ENCODE results near the gene GUCY1B1. TPM values are rescaled to one million over a fixed set of nuclear protein-coding genes. Genes with fewer than 3 reads are reported as not detected.

Gene GUCY1B1
- total and polyA plus RNA-seq, 3 donors from 2014 or later = 4.3 to 7.6 (median 4.7) TPM

GRCh38 chr4:155842080-155842479 lies 83.3 kb downstream of the GUCY1B1 start:
- DNase-seq = no peak
- no peak overlapping the region for H3K4me3 ChIP-seq
- H3K27ac ChIP-seq = no peak overlapping the region
- no peaks in the 10 kb centered on the region for H3K27me3 ChIP-seq
- TF ChIP-seq POLR2A (IDR thresholded peaks at IDR 0.05) (no peak), CTCF (IDR thresholded peaks at IDR 0.05) (no peak)
- no peaks in the 10 kb centered on the region for H3K36me3 ChIP-seq (ENCODE audit: low read depth, missing control alignments)
- intact Hi-C loops (cut with DNase I; ENCODE audit: low total_unique reads) = no loop called here
- no peaks in the 10 kb centered on the region for H3K9me3 ChIP-seq
- no peaks in the 10 kb centered on the region for H3K4me1 ChIP-seq

GRCh38 chr4:155846929-155847328 lies 88.1 kb downstream of the GUCY1B1 start:
- intact Hi-C loops (cut with DNase I; ENCODE audit: low total_unique reads) = no loop called here
- Histone ChIP-seq H3K27me3 (no peaks in the 10 kb centered on the region), H3K36me3 (ENCODE audit: low read depth, missing control alignments) (no peaks in the 10 kb centered on the region), H3K27ac (no peak overlapping the region), H3K4me3 (no peak overlapping the region), H3K9me3 (no peaks in the 10 kb centered on the region), H3K4me1 (no peaks in the 10 kb centered on the region)
- DNase-seq = no peak
- no peak for TF ChIP-seq CTCF (IDR thresholded peaks at IDR 0.05)
- TF ChIP-seq POLR2A (IDR thresholded peaks at IDR 0.05) = no peak

- Histone ChIP-seq H3K9me3 (no peaks in the 10 kb centered on the region), H3K4me1 (no peaks in the 10 kb centered on the region), H3K27ac (no peak overlapping the region), H3K36me3 (ENCODE audit: low read depth, missing control alignments) (no peaks in the 10 kb centered on the region), H3K4me3 (no peak overlapping the region), H3K27me3 (no peaks in the 10 kb centered on the region)
- intact Hi-C loops (cut with DNase I; ENCODE audit: low total_unique reads) = no loop called here
- WGBS, 2 donors = 59 to 80% methylated on average over 4 of the region's 4 CpGs
- no peak for DNase-seq
- TF ChIP-seq POLR2A (IDR thresholded peaks at IDR 0.05) = no peak
- TF ChIP-seq CTCF (IDR thresholded peaks at IDR 0.05) = no peak
Observed at GRCh38 chr4:155849042-155849441, 90.2 kb downstream of the GUCY1B1 start.

GRCh38 chr4:155853189-155853588 lies 94.4 kb downstream of the GUCY1B1 start:
- H3K4me3 ChIP-seq = no peak overlapping the region
- DNase-seq = no peak
- no peaks in the 10 kb centered on the region for H3K36me3 ChIP-seq (ENCODE audit: low read depth, missing control alignments)
- no peaks in the 10 kb centered on the region for H3K27me3 ChIP-seq
- no peaks in the 10 kb centered on the region for H3K9me3 ChIP-seq
- 90 to 98% methylated on average over 3 of the region's 3 CpGs for WGBS, 2 donors
- no peak for TF ChIP-seq POLR2A (IDR thresholded peaks at IDR 0.05)
- no peak for TF ChIP-seq CTCF (IDR thresholded peaks at IDR 0.05)
- no peaks in the 10 kb centered on the region for H3K4me1 ChIP-seq
- no peak overlapping the region for H3K27ac ChIP-seq
- intact Hi-C loops (cut with DNase I; ENCODE audit: low total_unique reads) = no loop called here

- DNase-seq = no peak
- H3K4me1 ChIP-seq = no peaks in the 10 kb centered on the region
- no peaks in the 10 kb centered on the region for H3K36me3 ChIP-seq (ENCODE audit: low read depth, missing control alignments)
- H3K4me3 ChIP-seq = no peak overlapping the region
- 75 to 80% methylated on average over 6 of the region's 6 CpGs for WGBS, 2 donors
- no peak overlapping the region for H3K27ac ChIP-seq
- no peak for TF ChIP-seq POLR2A (IDR thresholded peaks at IDR 0.05)
- no peak for TF ChIP-seq CTCF (IDR thresholded peaks at IDR 0.05)
- intact Hi-C loops (cut with DNase I; ENCODE audit: low total_unique reads) = no loop called here
- H3K9me3 ChIP-seq = no peaks in the 10 kb centered on the region
- H3K27me3 ChIP-seq = no peaks in the 10 kb centered on the region
Observed at GRCh38 chr4:155854582-155855226, 95.9 kb downstream of the GUCY1B1 start.

Data from testis (tissue), 3 donors.